Measurements from ENCODE around the gene ATRIP. TPM values are rescaled to one million over a fixed set of nuclear protein-coding genes. Genes with fewer than 3 reads are reported as not detected.

ATRIP gene
- total and polyA plus RNA-seq, 2 experiments from 2014 or later: 4.3 to 4.5 TPM

- no peak for DNase-seq (ENCODE audit: low spot score)
- 79% methylated on average over 8 of the region's 8 CpGs for WGBS (ENCODE audit: low lambda C conversion rate, missing lambda C conversion rate)
- no peaks in the 10 kb centered on the region for H3K27me3 ChIP-seq
- H3K9me3 ChIP-seq (ENCODE audit: low read depth): no peaks in the 10 kb centered on the region
- no peak for TF ChIP-seq EZH2phosphoT487 (IDR thresholded peaks at IDR 0.05; ENCODE audit: low read depth, severe bottlenecking, unreplicated experiment)
- TF ChIP-seq CTCF (IDR thresholded peaks at IDR 0.05; ENCODE audit: poor library complexity): no peak
- TF ChIP-seq EZH2 (IDR thresholded peaks at IDR 0.05; ENCODE audit: borderline replicate concordance): no peak
- H3K36me3 ChIP-seq (replicated peaks; ENCODE audit: insufficient read depth, low read depth): no peaks in the 10 kb centered on the region
- H3K4me3 ChIP-seq: no peak overlapping the region
- H3K4me1 ChIP-seq (ENCODE audit: insufficient read depth): no peaks in the 10 kb centered on the region
- no peaks in the 10 kb centered on the region for H3K79me2 ChIP-seq
- no peak overlapping the region for H3K4me2 ChIP-seq
- no peak overlapping the region for H3K27ac ChIP-seq
- no peaks in the 10 kb centered on the region for H3K9me2 ChIP-seq (replicated peaks; ENCODE audit: insufficient read depth)
- no peak overlapping the region for H2AFZ ChIP-seq
- H4K20me1 ChIP-seq (ENCODE audit: insufficient read depth, poor library complexity, severe bottlenecking): no peaks in the 10 kb centered on the region
Measured at GRCh38 chr3:48514431-48515227, 68.1 kb downstream of the ATRIP start.

Other genes with a start within 250 kb of the ATRIP start
- not detected in 2 replicates for gene CAMP, start 223.2 kb upstream of the ATRIP start, total RNA-seq
- gene CAMP, start 223.2 kb upstream of the ATRIP start, polyA plus RNA-seq: 0.36 TPM in 1 of 2 replicates, not detected in the other
- gene ZNF589, start 205.6 kb upstream of the ATRIP start, total RNA-seq: 3.5 and 6.3 TPM in 2 replicates
- gene ZNF589, start 205.6 kb upstream of the ATRIP start, polyA plus RNA-seq: 3.9 and 4.2 TPM in 2 replicates
- gene NME6, start 145.4 kb upstream of the ATRIP start, total RNA-seq: 31.5 and 47.3 TPM in 2 replicates
- 38.7 and 42.0 TPM in 2 replicates for gene NME6, start 145.4 kb upstream of the ATRIP start, polyA plus RNA-seq
- not detected in 2 replicates for gene SPINK8, start 113.1 kb upstream of the ATRIP start, total RNA-seq
- gene SPINK8, start 113.1 kb upstream of the ATRIP start, polyA plus RNA-seq: not detected in 2 replicates
- gene FBXW12, start 74.5 kb upstream of the ATRIP start, total RNA-seq: not detected in 2 replicates
- gene FBXW12, start 74.5 kb upstream of the ATRIP start, polyA plus RNA-seq: 0.18 TPM in 1 of 2 replicates, not detected in the other
- 73.2 and 74.5 TPM in 2 replicates for gene PLXNB1, start 16.7 kb upstream of the ATRIP start, total RNA-seq
- gene PLXNB1, start 16.7 kb upstream of the ATRIP start, polyA plus RNA-seq: 71.3 and 79.0 TPM in 2 replicates
- 28.1 and 30.4 TPM in 2 replicates for gene CCDC51, start 6.6 kb upstream of the ATRIP start, total RNA-seq
- gene CCDC51, start 6.6 kb upstream of the ATRIP start, polyA plus RNA-seq: 30.8 and 32.0 TPM in 2 replicates
- 345 and 381 TPM in 2 replicates for gene TMA7, start 6.5 kb upstream of the ATRIP start, total RNA-seq
- gene TMA7, start 6.5 kb upstream of the ATRIP start, polyA plus RNA-seq: 503 and 581 TPM in 2 replicates
- gene SHISA5, start 57.4 kb downstream of the ATRIP start, total RNA-seq: 172 and 192 TPM in 2 replicates
- gene SHISA5, start 57.4 kb downstream of the ATRIP start, polyA plus RNA-seq: 369 TPM in 2 replicates
- 12.0 and 14.1 TPM in 2 replicates for gene PFKFB4, start 110.1 kb downstream of the ATRIP start, total RNA-seq
- 8.2 and 9.5 TPM in 2 replicates for gene PFKFB4, start 110.1 kb downstream of the ATRIP start, polyA plus RNA-seq
- gene UCN2, start 117.0 kb downstream of the ATRIP start, total RNA-seq: 0.08 and 0.30 TPM in 2 replicates
- 1.1 and 1.5 TPM in 2 replicates for gene UCN2, start 117.0 kb downstream of the ATRIP start, polyA plus RNA-seq
- 5.7 and 17.4 TPM in 2 replicates for gene COL7A1, start 148.6 kb downstream of the ATRIP start, total RNA-seq
- 19.6 and 24.7 TPM in 2 replicates for gene COL7A1, start 148.6 kb downstream of the ATRIP start, polyA plus RNA-seq
- gene UQCRC1, start 162.9 kb downstream of the ATRIP start, total RNA-seq: 308 and 352 TPM in 2 replicates
- 405 and 411 TPM in 2 replicates for gene UQCRC1, start 162.9 kb downstream of the ATRIP start, polyA plus RNA-seq
- gene TMEM89, start 175.0 kb downstream of the ATRIP start, total RNA-seq: not detected in 2 replicates
- gene TMEM89, start 175.0 kb downstream of the ATRIP start, polyA plus RNA-seq: not detected in 2 replicates
- gene SLC26A6, start 188.7 kb downstream of the ATRIP start, total RNA-seq: 42.0 and 56.6 TPM in 2 replicates
- 53.7 and 60.9 TPM in 2 replicates for gene SLC26A6, start 188.7 kb downstream of the ATRIP start, polyA plus RNA-seq
- 1.6 and 1.8 TPM in 2 replicates for gene CELSR3, start 216.1 kb downstream of the ATRIP start, total RNA-seq
- gene CELSR3, start 216.1 kb downstream of the ATRIP start, polyA plus RNA-seq: 1.9 TPM in 2 replicates
- 19.9 and 23.4 TPM in 2 replicates for gene NCKIPSD, start 239.2 kb downstream of the ATRIP start, total RNA-seq
- gene NCKIPSD, start 239.2 kb downstream of the ATRIP start, polyA plus RNA-seq: 21.0 and 22.9 TPM in 2 replicates